Adrenal gland (tissue), 12 donors: ENCODE results near the gene DCDC2. TPM values are rescaled to one million over a fixed set of nuclear protein-coding genes. Genes with fewer than 3 reads are reported as not detected.

Source experiments
- DNase-seq, 7 donors: peaks; one replicate each; pipeline ENCODE4 v3.0.0-alpha.2; 2019 to 2020
- H3K27ac ChIP-seq, 5 donors: fragments of 200-600 bp; sonication (generic) in 4 of 5; 1 replicate in 3 of 5; 2 replicates in 2 of 5; pipeline versions ENCODE4 v1.5.1 to v1.8.0; 2016 to 2020; ENCODE audit warnings: mild to moderate bottlenecking in 1 of 5
- H3K27me3 ChIP-seq: fragments of 200-600 bp; 2 replicates; pipeline ENCODE4 v1.8.0; 2021
- H3K36me3 ChIP-seq, 2 donors: fragments of 200-600 bp; replicated peaks in 1 of 2; 1 replicate in 1 of 2; 2 replicates in 1 of 2; pipeline versions ENCODE4 v1.5.1 to v1.8.0; 2018 to 2022
- H3K4me1 ChIP-seq, 2 donors: fragments of 200-600 bp; replicated peaks in 1 of 2; 1 replicate in 1 of 2; 2 replicates in 1 of 2; pipeline versions ENCODE4 v1.5.1 to v1.8.0; 2018 to 2021
- H3K4me3 ChIP-seq, 4 donors: fragments of 200-600 bp; sonication (generic) in 3 of 4; one replicate each; pipeline ENCODE4 v1.5.1; 2016 to 2018
- H3K9me3 ChIP-seq, 3 donors: fragments of 200-600 bp; sonication (generic) in 1 of 3; replicated peaks in 1 of 3; 1 replicate in 2 of 3; 2 replicates in 1 of 3; pipeline versions ENCODE4 v1.5.1 to v1.8.0; 2016 to 2021
- CTCF ChIP-seq, 6 experiments: fragments of 450-650 bp in 4 of 6; fragments of 200-600 bp in 2 of 6; sonication (generic) in 1 of 6; IDR thresholded peaks; 1 replicate in 5 of 6; 2 replicates in 1 of 6; pipeline versions ENCODE4 v1.5.1 to v1.8.0; 2016 to 2021; ENCODE audit warnings: antibody characterized with exemption in 6 of 6, mild to moderate bottlenecking in 2 of 6, moderate library complexity in 1 of 6
- POLR2A ChIP-seq, 2 donors: fragments of 450-650 bp; IDR thresholded peaks; one replicate each; pipeline ENCODE4 v1.6.1; 2017; ENCODE audit warnings: antibody characterized with exemption in 2 of 2, mild to moderate bottlenecking in 2 of 2, moderate library complexity in 1 of 2
- WGBS, 4 donors: extraction: QIAGEN DNeasy Blood & Tissue Kit in 2 of 4; methylation state at CpG; one replicate each; pipeline versions ENCODE4 v1.1.5 to v1.1.7; 2013 to 2017; 5-methylcytosine and 5-hydroxymethylcytosine counted together
- intact Hi-C, 2 donors: fragments of 100-400 bp; cut with DNase I; formaldehyde crosslinking; loops; one replicate each; pipeline versions ENCODE4 v1.14.1 to v1.15.0; 2022 to 2023
- polyA plus RNA-seq, 3 donors: library from polyadenylated mRNA; stranded (reverse); fragments of 200-250 nt in 2 of 3; fragments of 350-450 nt in 1 of 3; fragmentation: Illumina TruSeq in 1 of 3; extraction: RNeasy Lipid Tissue Mini Kit (QIAGEN cat#74804) in 1 of 3; gene quantifications; one replicate each; pipeline ENCODE4 v1.2.3, GENCODE V29; 2013 to 2014
- total RNA-seq, 9 donors: library from RNA; depleted of rRNA in 4 of 9; stranded (reverse); fragments of >200 nt in 4 of 9; fragments of 120-200 nt in 1 of 9; fragmentation: NEBNext Ultra II Directional in 1 of 9; extraction: Animal tissue kit (Norgen Biotek cat#: 25700) in 1 of 9; gene quantifications; one replicate each; pipeline versions ENCODE4 v1.1.0 to v1.2.4, GENCODE V29; 2013 to 2023
- donor health status: healthy with polysubstance abuse.
- donor health status: Bipolar disorder and iron deficiency.
- donor health status: DM: yes; HTN: yes; CAD: no.
- donor health status: DM: no; HTN: no; CAD: no.
- donor health status: DM: no; HTN: no; CAD: no.
- donor health status: DM: yes; HTN: yes; CAD: no.

DCDC2 gene
- total and polyA plus RNA-seq, 12 donors: 0.06 to 3.6 (median 1.0) TPM

GRCh38 chr6:24327756-24328155 lies 30.1 kb downstream of the DCDC2 start:
- 87 to 93% (median 91%) methylated on average over 4 of the region's 4 CpGs for WGBS, 4 donors
- intact Hi-C loops: no loop called here
- Histone ChIP-seq H3K27me3 (peaks cover 6% of the 10 kb centered on the region), H3K36me3 (no peaks in the 10 kb centered on the region), H3K4me3 (no peak overlapping the region), H3K4me1 (no peaks in the 10 kb centered on the region), H3K9me3 (no peaks in the 10 kb centered on the region), H3K27ac (no peak overlapping the region)
- DNase-seq: no peak
- TF ChIP-seq CTCF (IDR thresholded peaks at IDR 0.05) (no peak), POLR2A (IDR thresholded peaks at IDR 0.05) (no peak)

GRCh38 chr6:24325978-24326377 lies 31.9 kb downstream of the DCDC2 start:
- intact Hi-C loops: no loop called here
- no peak for TF ChIP-seq POLR2A (IDR thresholded peaks at IDR 0.05)
- no peak for TF ChIP-seq CTCF (IDR thresholded peaks at IDR 0.05)
- Histone ChIP-seq H3K36me3 (no peaks in the 10 kb centered on the region), H3K4me3 (no peak overlapping the region), H3K9me3 (no peaks in the 10 kb centered on the region), H3K27me3 (peaks cover 7% of the 10 kb centered on the region), H3K27ac (no peak overlapping the region), H3K4me1 (no peaks in the 10 kb centered on the region)
- DNase-seq: no peak
- WGBS, 4 donors: 63 to 73% (median 69%) methylated on average over 1 of the region's 1 CpG

GRCh38 chr6:24324617-24325016 lies 33.2 kb downstream of the DCDC2 start:
- peaks cover 7% of the 10 kb centered on the region for H3K27me3 ChIP-seq
- TF ChIP-seq CTCF (IDR thresholded peaks at IDR 0.05): no peak
- no peak for TF ChIP-seq POLR2A (IDR thresholded peaks at IDR 0.05)
- WGBS, 4 donors: 75 to 100% (median 86%) methylated on average over 1 of the region's 1 CpG
- intact Hi-C loops: no loop called here
- DNase-seq: no peak
- H3K36me3 ChIP-seq: no peaks in the 10 kb centered on the region
- no peaks in the 10 kb centered on the region for H3K4me1 ChIP-seq
- H3K27ac ChIP-seq: no peak overlapping the region
- no peak overlapping the region for H3K4me3 ChIP-seq
- no peaks in the 10 kb centered on the region for H3K9me3 ChIP-seq

DNA sequence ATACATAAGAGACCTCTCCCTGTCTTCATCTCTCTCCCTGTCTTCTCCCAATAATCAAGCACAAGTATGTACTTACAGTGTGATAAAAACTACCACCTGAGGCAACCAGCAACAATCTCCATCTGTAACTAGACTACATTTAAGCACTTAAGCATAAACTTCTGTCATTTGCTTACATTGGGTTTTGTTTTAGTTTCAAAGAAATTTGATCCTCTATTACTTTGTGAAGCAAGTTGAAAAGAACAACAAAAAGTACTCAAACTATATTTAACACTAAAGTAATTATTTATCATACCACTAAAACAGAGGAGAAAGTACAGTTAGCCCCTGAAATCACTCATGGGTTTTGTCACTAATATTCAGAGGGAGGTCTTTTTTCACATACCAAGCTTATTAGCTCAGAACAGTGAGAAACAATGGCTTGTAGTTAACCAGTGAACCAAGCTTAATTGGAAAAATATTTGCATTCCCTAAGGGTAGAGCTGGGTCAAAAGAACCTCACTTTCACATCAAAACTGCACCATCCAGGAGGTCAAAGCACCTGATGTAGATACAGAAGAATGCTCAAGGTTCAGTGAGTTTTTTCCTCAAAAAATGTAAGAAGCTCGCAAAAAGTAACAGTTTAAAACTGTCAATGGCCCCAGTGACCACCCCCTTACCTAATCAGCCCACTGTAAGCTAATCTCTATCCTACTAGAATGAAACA lies 34.1 kb downstream of the DCDC2 start:
- TF ChIP-seq CTCF (IDR thresholded peaks at IDR 0.05) (no peak), POLR2A (IDR thresholded peaks at IDR 0.05) (no peak)
- intact Hi-C loops: no loop called here
- no peak overlapping the region for H3K27ac ChIP-seq
- no peaks in the 10 kb centered on the region for H3K4me1 ChIP-seq
- no peaks in the 10 kb centered on the region for H3K36me3 ChIP-seq
- peaks cover 7% of the 10 kb centered on the region for H3K27me3 ChIP-seq
- 83 to 94% (median 89%) methylated on average over 1 of the region's 1 CpG for WGBS, 4 donors
- H3K4me3 ChIP-seq: no peak overlapping the region
- no peak for DNase-seq
- no peaks in the 10 kb centered on the region for H3K9me3 ChIP-seq
